COR-L47 (cell line): ENCODE data around the gene KMT2E.

ENCODE experiments used
- DNase-seq: peaks from one replicate; lab custom pipeline; 2025; lab: John Stamatoyannopoulos, UW

The KMT2E gene

DNA sequence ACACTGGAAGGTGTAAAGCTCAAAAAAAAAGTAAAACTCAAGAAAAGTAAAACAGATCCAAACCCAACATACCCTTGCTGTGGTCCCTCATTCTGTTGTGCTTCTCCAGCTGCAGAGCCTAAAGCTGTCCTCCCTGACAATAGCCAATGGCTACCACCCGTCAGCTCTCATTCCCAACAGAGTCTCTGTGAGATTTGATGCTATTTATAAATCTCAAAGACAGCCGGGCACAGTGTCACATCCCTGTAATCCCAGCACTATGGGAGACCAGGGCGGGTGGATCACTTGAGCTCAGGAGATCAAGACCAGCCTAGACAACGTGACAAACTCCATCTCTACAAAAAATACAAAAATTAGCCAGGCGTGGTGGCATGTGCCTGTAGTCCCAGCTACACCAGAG is 116.0 kb downstream of the KMT2E start:
- no peak for DNase-seq

DNA sequence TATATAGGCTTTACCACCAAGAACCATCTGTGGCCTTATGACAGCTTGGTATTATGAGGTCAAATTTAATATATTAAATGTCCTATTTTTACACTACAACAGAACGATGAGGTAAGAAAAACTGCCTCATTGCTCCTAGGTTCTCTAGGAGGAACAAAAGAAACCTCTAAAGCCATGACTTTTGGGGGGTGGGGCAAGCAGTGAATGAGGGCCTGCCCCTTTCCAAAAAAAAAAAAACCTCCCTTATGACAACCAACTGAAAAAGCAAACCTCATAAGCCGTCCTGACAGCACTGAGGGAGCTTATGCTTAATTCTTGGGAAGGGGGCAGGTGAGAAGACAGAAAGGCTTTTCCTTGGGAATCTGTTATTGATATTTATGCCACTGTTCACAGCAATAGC is 116.6 kb downstream of the KMT2E start:
- DNase-seq = no peak

DNA sequence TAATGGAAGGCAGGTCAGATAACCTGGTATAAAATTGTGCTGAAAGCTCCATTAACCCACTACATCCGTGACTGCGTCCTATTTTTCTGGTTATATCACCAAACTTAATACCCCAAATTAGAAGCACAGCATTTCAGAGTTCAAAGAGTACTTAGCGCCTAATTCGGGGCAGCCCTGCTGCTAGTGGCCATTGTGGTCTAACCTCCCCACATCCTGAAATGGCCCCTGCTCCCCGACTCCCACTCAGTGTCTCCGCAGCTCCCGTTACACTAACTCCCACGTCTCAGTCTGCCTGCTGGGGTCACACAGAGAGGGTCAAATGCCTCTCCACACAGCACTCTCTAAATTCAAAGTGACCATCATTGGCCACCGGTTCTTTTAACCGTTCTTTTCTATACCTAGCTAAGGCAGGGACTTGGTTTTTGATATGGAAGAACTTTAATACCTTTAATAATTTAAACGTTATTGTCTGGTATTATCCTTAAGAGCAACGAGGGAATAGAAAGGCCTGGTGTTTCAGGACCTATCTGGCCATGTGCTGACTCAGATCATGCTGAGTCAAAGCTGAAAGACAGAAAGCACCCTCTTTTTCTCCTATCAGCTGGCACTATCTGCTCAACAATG is 117.1 kb downstream of the KMT2E start:
- no peak for DNase-seq

GRCh38 chr7:105131890-105132289 is 117.9 kb downstream of the KMT2E start:
- no peak for DNase-seq

DNA sequence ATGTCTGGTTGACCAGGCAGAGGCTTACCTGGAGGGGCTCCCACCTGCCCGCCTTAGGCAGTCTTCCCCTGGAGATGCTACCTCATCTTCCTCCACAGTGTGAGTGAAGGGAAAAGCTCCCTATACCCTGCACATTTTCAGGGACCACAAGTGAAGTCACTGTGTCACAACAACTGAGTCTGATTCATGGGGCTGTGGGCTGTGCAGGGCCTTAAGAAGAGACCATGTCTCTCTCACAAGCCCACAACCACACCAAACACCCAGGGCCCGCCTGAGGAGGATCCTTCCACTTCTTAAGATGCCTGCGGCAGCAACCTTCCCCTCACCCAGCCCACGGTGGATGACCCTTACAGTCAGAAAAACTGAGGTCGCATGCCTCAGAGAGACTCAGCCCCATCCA is 118.3 kb downstream of the KMT2E start:
- DNase-seq = no peak

- no peak for DNase-seq
Measured at GRCh38 chr7:105132835-105133234, 118.8 kb downstream of the KMT2E start.

- DNase-seq = no peak
Measured at GRCh38 chr7:105133358-105133757, 119.4 kb downstream of the KMT2E start.

DNA sequence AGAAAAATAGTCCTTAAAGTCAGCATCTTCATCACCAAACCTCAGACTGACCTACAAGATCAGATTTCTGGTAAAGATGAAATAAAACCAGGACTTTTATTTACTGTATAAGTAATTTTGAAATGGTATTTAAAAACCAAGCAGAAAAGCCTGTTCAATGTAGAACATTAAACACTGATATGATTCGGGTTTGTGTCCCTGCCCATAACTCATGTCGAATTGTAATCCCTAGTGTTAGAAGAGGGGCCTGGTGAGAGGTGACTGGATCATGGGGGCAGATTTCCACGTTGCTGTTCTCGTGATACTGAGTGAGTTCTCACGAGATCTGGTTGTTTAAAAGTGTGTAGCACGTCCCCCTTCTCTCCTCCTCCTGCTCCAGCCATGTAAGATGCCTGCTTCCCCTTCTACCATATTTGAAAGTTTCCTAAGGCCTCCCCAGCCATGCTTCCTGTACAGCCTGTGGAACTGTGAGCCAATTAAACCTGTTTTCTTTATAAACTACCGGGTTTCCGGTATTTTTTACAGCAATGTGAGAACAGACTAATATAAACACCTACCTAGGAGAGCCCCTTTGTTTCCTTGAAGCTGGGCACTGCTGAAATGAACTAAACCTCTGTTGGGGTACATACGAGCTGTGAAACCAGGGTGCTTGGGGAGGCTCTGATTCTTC is 120.1 kb downstream of the KMT2E start:
- no peak for DNase-seq

DNA sequence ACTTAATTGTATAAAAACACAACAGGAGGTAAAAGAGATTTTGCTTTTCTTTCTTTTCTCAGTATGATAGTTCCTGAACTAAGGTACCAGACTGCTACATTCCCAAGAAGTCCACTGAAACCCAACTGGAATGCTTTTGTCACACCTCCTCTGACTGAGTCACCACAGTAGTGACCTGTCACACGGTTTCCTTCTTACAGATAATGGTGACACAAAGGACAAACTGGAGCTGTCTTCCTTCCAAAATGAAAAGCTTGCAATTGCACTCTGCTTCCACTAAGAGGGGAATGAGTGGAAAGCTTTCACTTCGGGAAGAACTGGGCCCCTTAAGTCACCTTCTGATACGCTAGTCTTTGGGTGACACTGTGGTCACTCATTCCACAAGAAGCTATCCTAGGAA is 122.2 kb downstream of the KMT2E start:
- no peak for DNase-seq

GRCh38 chr7:105137898-105138297 is 123.9 kb downstream of the KMT2E start:
- DNase-seq = no peak

GRCh38 chr7:105139381-105139780 is 125.4 kb downstream of the KMT2E start:
- DNase-seq = no peak

DNA sequence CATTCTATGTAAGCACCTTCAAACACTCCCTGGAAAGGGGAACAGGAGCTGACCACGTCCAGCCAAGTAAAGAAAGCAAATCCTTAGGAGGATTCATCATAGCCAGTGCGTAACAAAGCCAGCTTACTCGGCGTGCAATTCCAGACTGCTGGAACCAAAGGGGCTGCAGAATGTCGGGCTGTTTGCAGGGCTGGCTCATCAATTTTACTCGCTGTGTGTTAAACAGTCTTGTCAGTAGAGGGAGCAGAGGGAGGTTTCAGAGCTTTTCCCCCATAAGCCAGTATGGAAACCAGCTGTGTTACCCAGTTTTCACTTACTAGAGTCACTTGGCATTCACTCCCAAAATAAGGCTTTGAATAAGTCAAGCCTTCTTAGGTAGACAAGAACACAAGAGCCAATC is 127.1 kb downstream of the KMT2E start:
- DNase-seq = peak; percentile 3

DNA sequence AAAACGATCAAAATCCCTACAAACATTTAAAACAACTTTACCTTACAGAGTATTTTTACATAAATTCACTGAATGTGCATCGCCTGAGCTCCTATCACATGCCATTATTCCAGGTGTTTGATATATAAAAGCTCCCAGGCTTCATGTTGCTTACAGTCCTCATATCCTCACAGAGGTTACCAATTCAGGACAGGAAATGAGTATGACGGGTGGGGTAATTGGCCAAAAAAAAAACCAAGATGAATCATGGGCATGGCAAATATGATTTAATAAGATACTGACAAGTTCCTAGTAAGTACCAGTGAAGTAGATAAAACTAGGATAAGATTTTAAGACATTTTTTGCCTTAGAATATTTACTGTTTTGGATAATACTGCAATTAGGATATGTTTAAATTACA is 135.8 kb downstream of the KMT2E start:
- no peak for DNase-seq

- no peak for DNase-seq
Measured at GRCh38 chr7:105151152-105151551, 137.1 kb downstream of the KMT2E start.

- DNase-seq = no peak
Measured at GRCh38 chr7:105153531-105153930, 139.5 kb downstream of the KMT2E start.

DNA sequence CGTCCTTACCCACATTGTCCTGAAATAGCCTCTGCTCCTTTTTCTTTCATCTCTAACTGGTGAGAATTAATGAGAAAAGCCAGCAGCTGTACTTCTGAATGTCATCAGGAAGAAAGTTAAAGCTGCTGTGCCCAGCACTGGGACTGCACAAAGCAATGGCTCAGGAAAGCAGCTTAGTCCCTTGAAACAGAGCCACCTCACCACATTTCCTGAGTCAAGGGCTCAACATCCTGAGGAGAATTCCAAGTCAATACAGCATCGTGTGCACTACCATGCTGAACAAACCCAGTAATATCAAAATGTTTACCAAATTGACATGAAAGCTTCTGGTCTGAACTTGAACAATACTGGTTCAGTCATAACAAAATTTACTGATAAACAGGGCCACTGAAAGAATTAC is 140.1 kb downstream of the KMT2E start:
- DNase-seq = no peak

GRCh38 chr7:105156731-105157130 is 142.7 kb downstream of the KMT2E start:
- DNase-seq = no peak

DNA sequence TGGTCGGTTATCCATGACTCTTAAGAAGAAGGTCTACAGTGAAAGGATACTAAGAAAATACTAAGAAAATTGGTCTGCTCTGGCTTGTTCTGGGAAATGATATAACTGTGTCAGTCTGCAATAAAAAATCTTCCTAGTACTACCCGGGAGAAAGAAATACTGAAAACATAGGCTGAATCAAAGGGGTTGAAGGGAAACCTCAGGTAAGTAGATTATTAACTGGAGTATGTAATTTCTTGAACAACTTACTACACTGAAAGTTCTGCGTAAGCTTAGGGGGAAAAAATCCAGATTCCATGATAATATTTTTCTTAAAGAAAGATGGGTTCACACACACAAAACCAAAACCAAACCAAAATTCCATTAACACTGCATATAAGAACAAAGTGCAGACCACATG is 143.3 kb downstream of the KMT2E start:
- no peak for DNase-seq

GRCh38 chr7:105161366-105161765 is 147.4 kb downstream of the KMT2E start:
- no peak for DNase-seq
